Measurements from ENCODE around the gene GSE1.

Gene GSE1

GRCh38 chr16:85662482-85662812, 49.3 kb downstream of the GSE1 start:
- DNase-seq (ENCODE audit: low spot score) = no peak

- DNase-seq (ENCODE audit: low spot score) = no peak
Observed at GRCh38 chr16:85662976-85663830, 50.1 kb downstream of the GSE1 start.

- no peak for DNase-seq (ENCODE audit: low spot score)
Observed at GRCh38 chr16:85663891-85664321, 50.8 kb downstream of the GSE1 start.

GRCh38 chr16:85664580-85665372, 51.7 kb downstream of the GSE1 start:
- no peak for DNase-seq (ENCODE audit: low spot score)

GRCh38 chr16:85665373-85665740, 52.2 kb downstream of the GSE1 start:
- DNase-seq (ENCODE audit: low spot score) = no peak

- no peak for DNase-seq (ENCODE audit: low spot score)
Observed at GRCh38 chr16:85665929-85666328, 52.8 kb downstream of the GSE1 start.

- DNase-seq (ENCODE audit: low spot score) = no peak
Observed at GRCh38 chr16:85667261-85667660, 54.1 kb downstream of the GSE1 start.

- DNase-seq (ENCODE audit: low spot score) = no peak
Observed at GRCh38 chr16:85667841-85668413, 54.8 kb downstream of the GSE1 start.

GRCh38 chr16:85668676-85669424, 55.7 kb downstream of the GSE1 start:
- no peak for DNase-seq (ENCODE audit: low spot score)

GRCh38 chr16:85670840-85671239, 57.7 kb downstream of the GSE1 start:
- no peak for DNase-seq (ENCODE audit: low spot score)

GRCh38 chr16:85673529-85674417, 60.7 kb downstream of the GSE1 start:
- no peak for DNase-seq (ENCODE audit: low spot score)

GRCh38 chr16:85674418-85674755, 61.3 kb downstream of the GSE1 start:
- no peak for DNase-seq (ENCODE audit: low spot score)

- DNase-seq (ENCODE audit: low spot score) = no peak
Observed at GRCh38 chr16:85674828-85675227, 61.7 kb downstream of the GSE1 start.

GRCh38 chr16:85675251-85675874, 62.2 kb downstream of the GSE1 start:
- DNase-seq (ENCODE audit: low spot score) = no peak

- no peak for DNase-seq (ENCODE audit: low spot score)
Observed at GRCh38 chr16:85676466-85676865, 63.3 kb downstream of the GSE1 start.

GRCh38 chr16:85677383-85677967, 64.4 kb downstream of the GSE1 start:
- no peak for DNase-seq (ENCODE audit: low spot score)

GRCh38 chr16:85678016-85678415, 64.9 kb downstream of the GSE1 start:
- no peak for DNase-seq (ENCODE audit: low spot score)

GRCh38 chr16:85678821-85679220, 65.7 kb downstream of the GSE1 start:
- no peak for DNase-seq (ENCODE audit: low spot score)

GRCh38 chr16:85679870-85680269, 66.7 kb downstream of the GSE1 start:
- no peak for DNase-seq (ENCODE audit: low spot score)

GRCh38 chr16:85680352-85680944, 67.3 kb downstream of the GSE1 start:
- DNase-seq (ENCODE audit: low spot score) = no peak

Data from LoVo (cell line).